Ureter (tissue), 1 donor: ENCODE measurements around the gene SAP25. TPM values are rescaled to one million over a fixed set of nuclear protein-coding genes. Genes with fewer than 3 reads are reported as not detected.
A peak's percentile ranks its signal among the peaks of the same experiment; 100 is the strongest.
"Not testable (repeated sequence)": the region's sequence is repeated elsewhere in the genome, so short reads cannot be mapped to it uniquely, and the experiment has no call there.

ENCODE experiments used
- DNase-seq: peaks from one replicate; pipeline ENCODE4 v3.0.0-alpha.2; 2020; ENCODE audit warnings: low spot score
- total RNA-seq: library from RNA; stranded (reverse); gene quantifications from one replicate; pipeline ENCODE4 v1.2.4, GENCODE V29; 2023
- donor health status: DM: yes; HTN: yes; CAD: no.

Gene SAP25
- total RNA-seq, 1 donor from 2014 or later: 2.8 TPM

DNA sequence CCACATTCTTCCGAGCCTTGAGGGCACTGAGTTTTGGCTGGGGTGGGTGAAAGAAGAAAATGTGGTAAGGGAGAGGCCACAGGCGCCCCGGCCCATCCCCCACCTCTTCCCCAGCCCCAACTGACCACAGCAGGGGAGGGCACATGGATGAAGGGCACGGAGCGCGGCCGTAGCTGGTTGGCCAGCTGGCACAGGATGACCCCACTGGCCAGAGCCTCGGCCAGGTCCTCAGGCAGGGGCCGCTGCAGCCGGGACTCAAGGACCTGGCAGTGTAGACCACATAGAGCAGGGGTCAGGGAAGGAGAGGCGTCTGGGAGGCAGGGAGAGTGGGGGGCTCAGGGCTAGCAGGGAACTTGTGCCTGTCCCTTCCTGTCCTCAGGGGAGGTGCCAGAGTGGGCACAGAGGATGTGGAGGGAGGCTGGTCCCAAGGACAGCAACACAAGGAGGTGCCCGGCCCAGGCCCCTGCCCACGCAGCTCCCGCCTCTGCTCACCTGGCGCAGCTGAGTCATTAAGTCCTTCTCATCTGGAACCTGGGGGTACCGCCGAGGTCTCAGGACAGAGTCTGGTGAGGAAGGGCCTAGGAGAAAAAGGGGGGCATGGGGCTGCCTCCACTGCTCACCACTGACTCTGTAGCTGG lies 2.2 kb upstream of the SAP25 start:
- DNase-seq: no peak

- DNase-seq: no peak
These were observed 1.5 kb upstream of the SAP25 start for GRCh38 chr7:100575206-100575631.

- no peak for DNase-seq
These were observed 884 bp upstream of the SAP25 start for GRCh38 chr7:100574362-100575205.

- no peak for DNase-seq
These were observed 588 bp downstream of the SAP25 start for GRCh38 chr7:100572949-100573675.

GRCh38 chr7:100572281-100572948 lies 1.3 kb downstream of the SAP25 start:
- no peak for DNase-seq

GRCh38 chr7:100571829-100572116 lies 1.9 kb downstream of the SAP25 start:
- no peak for DNase-seq

- DNase-seq: no peak
These were observed 2.5 kb downstream of the SAP25 start for GRCh38 chr7:100570954-100571828.

GRCh38 chr7:100568896-100569844 lies 4.5 kb downstream of the SAP25 start:
- DNase-seq: no peak

- DNase-seq: no peak
These were observed 5.4 kb downstream of the SAP25 start for GRCh38 chr7:100568176-100568895.

DNA sequence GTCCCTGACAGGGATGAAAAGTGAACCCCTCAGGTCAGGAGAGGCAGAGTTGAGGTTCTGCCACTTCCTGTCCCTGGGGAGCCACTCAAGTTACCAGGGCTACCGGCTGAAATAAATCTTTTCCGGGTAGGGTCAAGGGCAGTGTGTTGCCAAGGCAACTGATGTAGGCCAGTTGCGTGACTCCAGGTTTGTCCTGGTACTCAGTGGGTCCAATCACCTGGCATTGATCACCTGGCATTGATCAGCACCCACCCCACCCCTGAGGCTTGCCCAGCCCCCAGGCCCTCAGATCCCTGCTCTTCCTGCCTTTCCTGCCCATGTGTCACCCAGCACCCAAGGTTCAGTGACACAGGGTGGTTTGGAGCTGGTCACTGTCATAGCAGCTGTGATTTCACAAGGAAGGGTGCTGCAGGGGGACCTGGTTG lies 5.9 kb downstream of the SAP25 start:
- DNase-seq: no peak

- no peak for DNase-seq
These were observed 6.5 kb downstream of the SAP25 start for GRCh38 chr7:100567031-100567730.

- no peak for DNase-seq
These were observed 7.6 kb downstream of the SAP25 start for GRCh38 chr7:100566018-100566531.

DNA sequence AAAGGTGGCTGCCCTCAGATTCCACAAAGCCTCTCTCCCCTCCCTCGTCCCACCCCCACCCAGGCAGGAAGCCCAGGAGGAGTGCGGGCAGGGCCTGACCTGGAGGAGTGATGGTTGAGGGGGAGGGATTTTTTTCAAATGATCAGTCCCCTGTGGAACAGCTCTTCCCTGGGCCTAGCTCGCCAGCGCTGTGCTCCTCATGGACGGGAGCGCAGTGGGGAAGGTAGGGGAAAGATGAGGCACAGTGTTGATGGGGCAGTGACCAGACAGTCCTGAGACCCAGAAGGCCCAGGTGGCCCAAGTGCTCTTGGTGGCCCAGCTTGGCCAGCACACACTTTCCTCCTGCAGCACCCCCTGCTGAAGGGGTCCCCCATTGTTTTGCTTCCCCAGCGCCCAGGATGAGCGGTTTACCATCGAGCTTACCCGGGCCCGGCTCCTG lies 8.5 kb downstream of the SAP25 start:
- no peak for DNase-seq

DNA sequence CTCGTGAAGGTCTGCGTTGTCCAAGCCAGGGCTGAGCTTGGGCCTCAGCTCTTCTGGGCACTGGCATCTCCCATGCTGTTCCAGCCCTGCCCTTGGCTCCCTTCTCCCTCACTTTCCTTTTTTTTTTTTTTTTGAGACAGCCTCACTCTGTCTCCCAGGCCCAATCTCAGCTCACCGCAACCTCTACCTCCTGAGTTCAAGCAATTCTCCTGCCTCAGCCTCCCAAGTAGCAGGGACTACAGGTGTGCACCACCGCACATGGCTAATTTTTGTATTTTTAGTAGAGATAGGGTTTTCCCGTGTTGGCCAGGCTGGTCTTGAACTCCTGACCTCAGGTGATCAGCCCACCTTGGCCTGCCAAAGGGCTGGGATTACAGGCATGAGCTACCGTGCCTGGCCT lies 9.3 kb downstream of the SAP25 start:
- not testable (repeated sequence) for DNase-seq

GRCh38 chr7:100563809-100564400 lies 9.8 kb downstream of the SAP25 start:
- peak; percentile 87 for DNase-seq

GRCh38 chr7:100563100-100563564 lies 10.6 kb downstream of the SAP25 start:
- no peak for DNase-seq

DNA sequence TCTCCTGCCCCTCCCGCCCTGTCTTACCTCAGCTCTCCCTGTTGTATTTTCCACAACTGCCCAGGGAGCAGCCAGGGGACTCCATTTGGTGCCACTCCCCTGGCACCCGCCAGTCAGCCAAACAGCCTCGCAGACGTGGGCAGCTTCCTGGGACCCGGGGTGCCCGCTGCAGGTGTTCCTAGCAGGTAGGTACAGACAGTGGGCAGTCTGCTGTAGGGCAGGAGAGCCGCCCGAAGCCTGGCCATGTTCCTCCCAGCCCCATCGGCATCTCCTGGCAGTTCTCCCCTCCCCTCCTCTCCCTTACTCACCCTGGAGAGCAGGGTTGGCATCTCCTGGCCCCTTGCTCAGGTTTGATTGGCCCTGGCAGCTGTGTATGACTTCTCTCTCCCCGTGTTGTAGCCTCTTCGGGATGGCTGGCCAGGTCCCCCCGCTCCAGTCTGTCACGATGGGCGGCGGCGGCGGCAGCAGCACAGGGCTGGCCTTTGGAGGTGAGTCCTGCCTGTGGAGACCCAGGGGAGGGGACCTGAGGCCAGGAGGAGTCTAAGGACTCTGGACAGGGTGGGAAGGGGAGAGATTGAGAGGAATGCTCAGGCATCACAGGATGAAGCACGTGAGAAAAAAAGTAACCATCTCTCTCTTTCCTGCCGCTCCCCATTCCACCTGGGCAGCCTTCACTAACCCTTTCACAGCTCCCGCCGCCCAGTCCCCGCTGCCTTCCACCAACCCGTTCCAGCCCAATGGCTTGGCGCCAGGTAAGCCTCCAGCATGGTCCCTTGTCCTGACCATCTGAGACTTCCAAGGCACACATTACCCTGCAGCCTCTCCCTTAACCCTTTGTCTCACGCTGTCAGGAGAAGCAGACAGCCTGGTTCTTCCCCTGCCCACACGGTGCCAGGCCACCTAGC lies 11.3 kb downstream of the SAP25 start:
- DNase-seq: no peak
